Measurements from ENCODE around the gene SNX17. TPM values are rescaled to one million over a fixed set of nuclear protein-coding genes. Genes with fewer than 3 reads are reported as not detected.

SNX17 gene
- total and polyA plus RNA-seq, 2 of the 13 experiments (the other 11 are each of a cell fraction or from before 2014, with no cell fraction given) = 75.0 to 109 TPM

DNA sequence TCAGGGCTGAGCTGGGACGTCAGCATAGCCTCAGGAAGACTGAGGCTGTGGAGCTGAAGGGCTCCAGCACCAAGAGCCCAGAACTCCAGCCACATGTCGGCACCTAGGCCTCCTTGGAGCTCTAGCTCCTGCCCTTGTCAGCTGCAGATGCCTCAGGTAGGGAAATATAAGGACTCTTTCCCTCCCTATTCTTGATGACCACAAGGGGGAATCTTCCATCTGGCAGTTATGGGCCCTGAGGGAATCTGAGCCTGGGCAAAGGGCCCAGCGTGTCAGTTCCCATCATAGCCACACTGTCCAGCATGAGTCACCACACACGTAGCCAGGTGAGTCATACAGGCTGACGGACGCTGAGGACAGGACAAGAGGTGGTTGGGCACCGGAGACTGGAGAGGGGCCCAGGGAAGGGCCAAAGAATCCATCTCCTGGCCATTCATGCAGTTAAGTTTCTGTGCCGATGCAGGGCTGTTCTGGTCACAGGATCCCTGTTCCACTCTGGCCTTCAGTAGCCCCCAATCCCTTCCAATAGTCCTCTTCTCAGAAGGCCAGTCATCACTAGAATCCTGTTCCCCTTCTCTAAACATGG is 49.4 kb upstream of the SNX17 start (continued):
- TF ChIP-seq, protein P1, sequence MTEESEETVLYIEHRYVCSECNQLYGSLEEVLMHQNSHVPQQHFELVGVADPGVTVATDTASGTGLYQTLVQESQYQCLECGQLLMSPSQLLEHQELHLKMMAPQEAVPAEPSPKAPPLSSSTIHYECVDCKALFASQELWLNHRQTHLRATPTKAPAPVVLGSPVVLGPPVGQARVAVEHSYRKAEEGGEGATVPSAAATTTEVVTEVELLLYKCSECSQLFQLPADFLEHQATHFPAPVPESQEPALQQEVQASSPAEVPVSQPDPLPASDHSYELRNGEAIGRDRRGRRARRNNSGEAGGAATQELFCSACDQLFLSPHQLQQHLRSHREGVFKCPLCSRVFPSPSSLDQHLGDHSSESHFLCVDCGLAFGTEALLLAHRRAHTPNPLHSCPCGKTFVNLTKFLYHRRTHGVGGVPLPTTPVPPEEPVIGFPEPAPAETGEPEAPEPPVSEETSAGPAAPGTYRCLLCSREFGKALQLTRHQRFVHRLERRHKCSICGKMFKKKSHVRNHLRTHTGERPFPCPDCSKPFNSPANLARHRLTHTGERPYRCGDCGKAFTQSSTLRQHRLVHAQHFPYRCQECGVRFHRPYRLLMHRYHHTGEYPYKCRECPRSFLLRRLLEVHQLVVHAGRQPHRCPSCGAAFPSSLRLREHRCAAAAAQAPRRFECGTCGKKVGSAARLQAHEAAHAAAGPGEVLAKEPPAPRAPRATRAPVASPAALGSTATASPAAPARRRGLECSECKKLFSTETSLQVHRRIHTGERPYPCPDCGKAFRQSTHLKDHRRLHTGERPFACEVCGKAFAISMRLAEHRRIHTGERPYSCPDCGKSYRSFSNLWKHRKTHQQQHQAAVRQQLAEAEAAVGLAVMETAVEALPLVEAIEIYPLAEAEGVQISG (CRISPR knock-in tag; IDR thresholded peaks at IDR 0.05) = peak; percentile 80; the same call in 1 of the 2 replicates
- TF ChIP-seq GFI1 (CRISPR knock-in tag; IDR thresholded peaks at IDR 0.05; ENCODE audit: borderline replicate concordance) (peak; percentile 62; the same call in 1 of the 2 replicates), PHF8 (CRISPR knock-in tag; IDR thresholded peaks at IDR 0.05) (peak; percentile 64; the same call in 1 of the 2 replicates), ETV6 (CRISPR knock-in tag; conservative IDR thresholded peaks at IDR 0.05) (no peak), HDAC2 (CRISPR knock-in tag; IDR thresholded peaks at IDR 0.05) (peak; percentile 93), KLF15 (CRISPR knock-in tag; IDR thresholded peaks at IDR 0.05; ENCODE audit: borderline replicate concordance) (no peak), ZNF234 (CRISPR knock-in tag; conservative IDR thresholded peaks at IDR 0.05) (no peak), SAFB2 (CRISPR knock-in tag; IDR thresholded peaks at IDR 0.05; ENCODE audit: borderline replicate concordance, low read depth) (peak; percentile 91; the same call in 1 of the 2 replicates), JUN (CRISPR knock-in tag; IDR thresholded peaks at IDR 0.05) (peak; percentile 99), ZMYM4 (CRISPR knock-in tag; IDR thresholded peaks at IDR 0.05) (peak; percentile 70; the same call in 1 of the 2 replicates)
- TF ChIP-seq, protein P2, sequence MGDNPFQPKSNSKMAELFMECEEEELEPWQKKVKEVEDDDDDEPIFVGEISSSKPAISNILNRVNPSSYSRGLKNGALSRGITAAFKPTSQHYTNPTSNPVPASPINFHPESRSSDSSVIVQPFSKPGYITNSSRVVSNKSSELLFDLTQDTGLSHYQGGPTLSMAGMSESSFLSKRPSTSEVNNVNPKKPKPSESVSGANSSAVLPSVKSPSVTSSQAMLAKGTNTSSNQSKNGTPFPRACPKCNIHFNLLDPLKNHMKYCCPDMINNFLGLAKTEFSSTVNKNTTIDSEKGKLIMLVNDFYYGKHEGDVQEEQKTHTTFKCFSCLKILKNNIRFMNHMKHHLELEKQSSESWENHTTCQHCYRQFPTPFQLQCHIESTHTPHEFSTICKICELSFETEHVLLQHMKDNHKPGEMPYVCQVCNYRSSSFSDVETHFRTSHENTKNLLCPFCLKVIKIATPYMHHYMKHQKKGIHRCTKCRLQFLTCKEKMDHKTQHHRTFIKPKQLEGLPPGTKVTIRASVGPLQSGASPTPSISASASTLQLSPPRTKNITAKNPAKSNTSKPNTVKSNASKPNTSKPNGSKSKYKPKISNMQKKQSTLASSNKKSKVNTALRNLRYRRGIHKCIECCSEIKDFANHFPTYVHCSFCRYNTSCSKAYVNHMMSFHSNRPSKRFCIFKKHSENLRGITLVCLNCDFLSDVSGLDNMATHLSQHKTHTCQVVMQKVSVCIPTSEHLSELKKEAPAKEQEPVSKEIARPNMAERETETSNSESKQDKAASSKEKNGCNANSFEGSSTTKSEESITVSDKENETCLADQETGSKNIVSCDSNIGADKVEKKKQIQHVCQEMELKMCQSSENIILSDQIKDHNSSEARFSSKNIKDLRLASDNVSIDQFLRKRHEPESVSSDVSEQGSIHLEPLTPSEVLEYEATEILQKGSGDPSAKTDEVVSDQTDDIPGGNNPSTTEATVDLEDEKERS (CRISPR knock-in tag; IDR thresholded peaks at IDR 0.05) = peak; percentile 75; the same call in 1 of the 2 replicates
- TF ChIP-seq, protein P3, sequence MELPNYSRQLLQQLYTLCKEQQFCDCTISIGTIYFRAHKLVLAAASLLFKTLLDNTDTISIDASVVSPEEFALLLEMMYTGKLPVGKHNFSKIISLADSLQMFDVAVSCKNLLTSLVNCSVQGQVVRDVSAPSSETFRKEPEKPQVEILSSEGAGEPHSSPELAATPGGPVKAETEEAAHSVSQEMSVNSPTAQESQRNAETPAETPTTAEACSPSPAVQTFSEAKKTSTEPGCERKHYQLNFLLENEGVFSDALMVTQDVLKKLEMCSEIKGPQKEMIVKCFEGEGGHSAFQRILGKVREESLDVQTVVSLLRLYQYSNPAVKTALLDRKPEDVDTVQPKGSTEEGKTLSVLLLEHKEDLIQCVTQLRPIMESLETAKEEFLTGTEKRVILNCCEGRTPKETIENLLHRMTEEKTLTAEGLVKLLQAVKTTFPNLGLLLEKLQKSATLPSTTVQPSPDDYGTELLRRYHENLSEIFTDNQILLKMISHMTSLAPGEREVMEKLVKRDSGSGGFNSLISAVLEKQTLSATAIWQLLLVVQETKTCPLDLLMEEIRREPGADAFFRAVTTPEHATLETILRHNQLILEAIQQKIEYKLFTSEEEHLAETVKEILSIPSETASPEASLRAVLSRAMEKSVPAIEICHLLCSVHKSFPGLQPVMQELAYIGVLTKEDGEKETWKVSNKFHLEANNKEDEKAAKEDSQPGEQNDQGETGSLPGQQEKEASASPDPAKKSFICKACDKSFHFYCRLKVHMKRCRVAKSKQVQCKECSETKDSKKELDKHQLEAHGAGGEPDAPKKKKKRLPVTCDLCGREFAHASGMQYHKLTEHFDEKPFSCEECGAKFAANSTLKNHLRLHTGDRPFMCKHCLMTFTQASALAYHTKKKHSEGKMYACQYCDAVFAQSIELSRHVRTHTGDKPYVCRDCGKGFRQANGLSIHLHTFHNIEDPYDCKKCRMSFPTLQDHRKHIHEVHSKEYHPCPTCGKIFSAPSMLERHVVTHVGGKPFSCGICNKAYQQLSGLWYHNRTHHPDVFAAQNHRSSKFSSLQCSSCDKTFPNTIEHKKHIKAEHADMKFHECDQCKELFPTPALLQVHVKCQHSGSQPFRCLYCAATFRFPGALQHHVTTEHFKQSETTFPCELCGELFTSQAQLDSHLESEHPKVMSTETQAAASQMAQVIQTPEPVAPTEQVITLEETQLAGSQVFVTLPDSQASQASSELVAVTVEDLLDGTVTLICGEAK (IDR thresholded peaks at IDR 0.05) = no peak
- TF ChIP-seq, protein P3 (CRISPR knock-in tag; IDR thresholded peaks at IDR 0.05) = 0 out of 2 replicates have a peak, but pooled peaks have one; percentile 45

All from HepG2 (cell line).